ENCODE measurements around the gene MRPL10.

MRPL10 gene

GRCh38 chr17:47831003-47831933 is at the start of gene MRPL10, which contains the start of gene LRRC46:
Gene MRPL10, minus strand, starts transcription at chr17:47831541. Its CDS starts 30 bp downstream, at chr17:47831511.
Gene LRRC46, plus strand, starts transcription at chr17:47831670. Its CDS starts 320 bp downstream, at chr17:47831990.
- peak; percentile 74 for DNase-seq

- no peak for DNase-seq
These were observed 48.6 kb upstream of the MRPL10 start for GRCh38 chr17:47879776-47880454.

GRCh38 chr17:47879028-47879585 is 47.8 kb upstream of the MRPL10 start:
- DNase-seq, result no peak

- no peak for DNase-seq
These were observed 47.1 kb upstream of the MRPL10 start for GRCh38 chr17:47878203-47879027.

GRCh38 chr17:47877368-47878034 is 46.2 kb upstream of the MRPL10 start:
- no peak for DNase-seq

- DNase-seq, result no peak
These were observed 44.0 kb upstream of the MRPL10 start for GRCh38 chr17:47875011-47875985.

- no peak for DNase-seq
These were observed 42.1 kb upstream of the MRPL10 start for GRCh38 chr17:47873200-47874090.

- DNase-seq, result no peak
These were observed 41.4 kb upstream of the MRPL10 start for GRCh38 chr17:47872651-47873161.

- DNase-seq, result no peak
These were observed 40.8 kb upstream of the MRPL10 start for GRCh38 chr17:47872019-47872650.

- no peak for DNase-seq
These were observed 39.7 kb upstream of the MRPL10 start for GRCh38 chr17:47871048-47871447.

GRCh38 chr17:47870056-47870455 is 38.7 kb upstream of the MRPL10 start:
- no peak for DNase-seq

- no peak for DNase-seq
These were observed 37.8 kb upstream of the MRPL10 start for GRCh38 chr17:47869114-47869513.

- DNase-seq, result no peak
These were observed 36.6 kb upstream of the MRPL10 start for GRCh38 chr17:47867813-47868533.

GRCh38 chr17:47866941-47867340 is 35.6 kb upstream of the MRPL10 start:
- no peak for DNase-seq

- DNase-seq, result no peak
These were observed 33.5 kb upstream of the MRPL10 start for GRCh38 chr17:47864791-47865216.

GRCh38 chr17:47862621-47863440 is 31.5 kb upstream of the MRPL10 start:
- DNase-seq, result no peak

- DNase-seq, result no peak
These were observed 29.0 kb upstream of the MRPL10 start for GRCh38 chr17:47860386-47860785.
